WTC11 (cell line): ENCODE results near the gene AQP1. TPM values are rescaled to one million over a fixed set of nuclear protein-coding genes. Genes with fewer than 3 reads are reported as not detected.

Experiments used
- ATAC-seq: fragments of 200-7000 bp; cut with Tn5 transposase; 2 replicates; pipeline ENCODE4 v1.10.0; 2021; ENCODE audit warnings: mild to moderate bottlenecking, moderate library complexity
- CTCF ChIA-PET: fragments of 300-600 bp; sonication (Branson Sonifier 250); formaldehyde crosslinking; loops from one replicate; lab custom pipeline; 2021; ENCODE audit warnings: antibody characterized with exemption; lab: Charles Lee
- POLR2A ChIA-PET: fragments of 350-600 bp; sonication (Branson Sonifier 250); formaldehyde crosslinking; loops from one replicate; lab custom pipeline; 2021; ENCODE audit warnings: antibody characterized with exemption; lab: Charles Lee
- DNase-seq: peaks from one replicate; pipeline ENCODE4 v3.0.0; 2021; ENCODE audit warnings: low spot score
- H3K27ac Mint-ChIP-seq: 2 replicates; pipeline ENCODE4 v1.8.0; 2021; ENCODE audit warnings: mixed read lengths
- H3K27me3 Mint-ChIP-seq: 2 replicates; pipeline ENCODE4 v1.8.0; 2021; ENCODE audit warnings: low read depth, mild to moderate bottlenecking, moderate library complexity, mixed read lengths
- H3K36me3 Mint-ChIP-seq: 2 replicates; pipeline ENCODE4 v1.8.0; 2021; ENCODE audit warnings: mixed read lengths
- H3K4me1 Mint-ChIP-seq: 2 replicates; pipeline ENCODE4 v1.8.0; 2022; ENCODE audit warnings: mixed read lengths
- H3K4me3 Mint-ChIP-seq: 2 replicates; pipeline ENCODE4 v1.8.0; 2021; ENCODE audit warnings: mild to moderate bottlenecking, moderate library complexity, mixed read lengths
- H3K9me3 Mint-ChIP-seq: 2 replicates; pipeline ENCODE4 v1.8.0; 2021; ENCODE audit warnings: mixed read lengths
- GABPB1 ChIP-seq: sonication (generic); formaldehyde crosslinking; IDR thresholded peaks from 2 replicates; pipeline ENCODE4 v1.8.1; 2023; ENCODE audit warnings: mild to moderate bottlenecking, missing genetic modification reagents
- IRF1 ChIP-seq: sonication (generic); formaldehyde crosslinking; IDR thresholded peaks from 2 replicates; pipeline ENCODE4 v1.8.0; 2023; ENCODE audit warnings: missing genetic modification reagents
- NFATC4 ChIP-seq: fragments of 250-450 bp; sonication (Bioruptor Pico); IDR thresholded peaks from 2 replicates; pipeline ENCODE4 v1.9.0; 2021; ENCODE audit warnings: mild to moderate bottlenecking
- NFYB ChIP-seq: sonication (generic); formaldehyde crosslinking; conservative IDR thresholded peaks from 2 replicates; pipeline ENCODE4 v1.8.0; 2022; ENCODE audit warnings: low read depth, missing genetic modification reagents
- PRDM15 ChIP-seq: sonication (generic); formaldehyde crosslinking; IDR thresholded peaks from 2 replicates; pipeline ENCODE4 v1.8.0; 2022; ENCODE audit warnings: missing genetic modification reagents
- ZNF138 ChIP-seq: sonication (generic); formaldehyde crosslinking; conservative IDR thresholded peaks from 2 replicates; pipeline ENCODE4 v1.8.1; 2022; ENCODE audit warnings: mild to moderate bottlenecking, moderate library complexity, missing genetic modification reagents
- ZNF317 ChIP-seq: sonication (generic); formaldehyde crosslinking; IDR thresholded peaks from 2 replicates; pipeline ENCODE4 v1.8.1; 2023; ENCODE audit warnings: low read depth, mild to moderate bottlenecking, moderate library complexity, missing genetic modification reagents, borderline replicate concordance
- ZNF416 ChIP-seq: fragments of 250-450 bp; sonication (Bioruptor Pico); IDR thresholded peaks from 2 replicates; pipeline ENCODE4 v1.9.0; 2021; ENCODE audit warnings: mild to moderate bottlenecking, inconsistent platforms
- ZNF423 ChIP-seq: fragments of 250-450 bp; sonication (Bioruptor Pico); IDR thresholded peaks from 2 replicates; pipeline ENCODE4 v2.1.2; 2022; ENCODE audit warnings: mild to moderate bottlenecking, moderate library complexity
- ZNF671 ChIP-seq: fragments of 250-450 bp; sonication (Bioruptor Pico); IDR thresholded peaks from 2 replicates; pipeline ENCODE4 v1.8.0; 2021; ENCODE audit warnings: mild to moderate bottlenecking
- ZSCAN18 ChIP-seq: fragments of 250-450 bp; sonication (Bioruptor Pico); IDR thresholded peaks from 2 replicates; pipeline ENCODE4 v2.1.2; 2022; ENCODE audit warnings: mild to moderate bottlenecking, moderate library complexity
- total RNA-seq: library from RNA; stranded (reverse); gene quantifications from 3 replicates; pipeline ENCODE4 v1.2.3, GENCODE V29; 2021
- TF ChIP-seq, protein P1 (sequence below): sonication (generic); formaldehyde crosslinking; conservative IDR thresholded peaks from 2 replicates; pipeline ENCODE4 v1.8.1; 2022; ENCODE audit warnings: mild to moderate bottlenecking, missing genetic modification reagents

The AQP1 gene
- total RNA-seq, 1 experiment from 2014 or later = 0.81 TPM

DNA sequence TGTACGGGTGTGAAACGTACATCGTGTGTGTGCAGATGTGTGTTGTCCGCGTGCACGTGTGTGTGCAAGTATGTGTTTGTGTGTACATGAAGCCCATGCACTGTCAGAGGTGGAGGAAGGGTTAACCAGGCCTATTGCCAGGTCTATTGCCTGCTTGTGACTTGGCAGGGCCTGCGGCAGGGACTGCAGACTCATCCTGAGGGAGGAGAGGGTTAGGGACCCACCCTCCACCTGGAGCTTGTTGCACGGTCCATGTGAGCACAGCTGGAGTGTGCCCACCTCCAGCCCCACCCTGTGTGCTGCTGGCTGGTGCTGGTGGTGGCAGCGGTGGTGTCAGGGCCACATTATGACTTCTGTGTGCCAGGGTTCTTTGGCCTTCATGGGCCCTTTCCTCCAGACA, 7.1 kb upstream of the AQP1 start:
- no peaks in the 10 kb centered on the region for H3K36me3 Mint-ChIP-seq
- ATAC-seq = no peak

GRCh38 chr7:30905078-30906012, 6.3 kb upstream of the AQP1 start:
- ChIA-PET CTCF (interaction anchor here (1.0 to 1.7 kb wide), 2 partner anchors 33 kb away, joined by 3 to 7 read pairs; no protein-coding TSS in a partner anchor), POLR2A (no interaction called here)
- Mint-ChIP-seq H3K4me3 (no peak overlapping the region), H3K9me3 (no peaks in the 10 kb centered on the region), H3K36me3 (no peaks in the 10 kb centered on the region), H3K27me3 (no peaks in the 10 kb centered on the region), H3K27ac (no peak overlapping the region), H3K4me1 (peaks cover 2% of the 10 kb centered on the region)
- ATAC-seq (no peak), DNase-seq (no peak)
- TF ChIP-seq ZNF138 (CRISPR knock-in tag) (no peak), NFATC4 (CRISPR knock-in tag) (no peak)

More for the DNA sequence above, 7.1 kb upstream of the AQP1 start:
- Mint-ChIP-seq H3K27me3 (no peaks in the 10 kb centered on the region), H3K9me3 (no peaks in the 10 kb centered on the region), H3K4me3 (no peak overlapping the region)
- ChIA-PET POLR2A (no interaction called here), CTCF (interaction anchor here (1.0 kb wide), 1 partner anchor 34 kb away, joined by 3 read pairs; no protein-coding TSS in a partner anchor)
- TF ChIP-seq, protein P1, sequence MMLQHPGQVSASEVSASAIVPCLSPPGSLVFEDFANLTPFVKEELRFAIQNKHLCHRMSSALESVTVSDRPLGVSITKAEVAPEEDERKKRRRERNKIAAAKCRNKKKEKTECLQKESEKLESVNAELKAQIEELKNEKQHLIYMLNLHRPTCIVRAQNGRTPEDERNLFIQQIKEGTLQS (CRISPR knock-in tag) = no peak
- TF ChIP-seq, all 79 proteins: peak for 0
- H3K4me1 Mint-ChIP-seq = peaks cover 2% of the 10 kb centered on the region
- no peak overlapping the region for H3K27ac Mint-ChIP-seq
- no peak for DNase-seq

DNA sequence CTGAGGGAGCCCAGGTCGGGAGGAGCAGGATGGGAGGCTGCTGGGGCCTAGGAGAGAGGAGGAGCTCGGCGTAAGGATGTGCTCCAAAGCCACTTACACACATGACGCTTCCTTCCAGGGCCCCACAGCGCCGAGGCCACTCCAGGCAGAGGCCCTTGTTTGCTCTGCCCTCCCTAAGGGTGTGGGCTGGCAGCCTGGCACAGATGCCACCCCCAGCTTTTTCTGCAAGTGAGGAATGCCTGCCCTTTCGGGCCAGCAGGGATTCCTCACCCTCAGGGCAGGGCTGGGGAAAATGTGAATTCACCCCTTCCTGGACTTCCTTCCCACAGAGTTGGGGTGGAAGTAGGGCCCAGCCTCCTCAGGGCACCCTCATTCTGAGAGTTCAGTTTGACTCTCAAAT, 5.6 kb upstream of the AQP1 start:
- ATAC-seq (no peak), DNase-seq (no peak)
- TF ChIP-seq IRF1 (CRISPR knock-in tag) (no peak), ZNF671 (CRISPR knock-in tag) (no peak), GABPB1 (no peak), NFYB (CRISPR knock-in tag) (no peak), ZSCAN18 (CRISPR knock-in tag) (no peak), ZNF416 (CRISPR knock-in tag) (no peak), ZNF423 (CRISPR knock-in tag) (no peak), PRDM15 (CRISPR knock-in tag) (no peak), ZNF317 (CRISPR knock-in tag) (no peak)
- Mint-ChIP-seq H3K9me3 (no peaks in the 10 kb centered on the region), H3K4me3 (no peak overlapping the region), H3K36me3 (no peaks in the 10 kb centered on the region), H3K27me3 (no peaks in the 10 kb centered on the region), H3K4me1 (peaks cover 2% of the 10 kb centered on the region), H3K27ac (no peak overlapping the region)
- ChIA-PET POLR2A (no interaction called here), CTCF (interaction anchor here (1.5 to 1.7 kb wide), 2 partner anchors 32 to 217 kb away, joined by 6 to 7 read pairs; no protein-coding TSS in a partner anchor)
